Liver (tissue), 9 donors: ENCODE measurements around the gene CYB561A3. TPM values are rescaled to one million over a fixed set of nuclear protein-coding genes. Genes with fewer than 3 reads are reported as not detected.

ENCODE experiments used
- DNase-seq: peaks from one replicate; pipeline ENCODE4 v3.0.0-alpha.2; 2017; ENCODE audit warnings: low spot score
- H3K27ac ChIP-seq, 2 donors: one replicate each; pipeline ENCODE4 v1.7.0; 2013; ENCODE audit warnings: inconsistent platforms in 2 of 2, low read length in 2 of 2, control low read depth in 1 of 2, low read depth in 1 of 2, mild to moderate bottlenecking in 1 of 2
- H3K27me3 ChIP-seq, 4 donors: one replicate each; pipeline versions ENCODE4 v1.6.1 to v1.7.0; 2013; ENCODE audit warnings: low read length in 3 of 4, inconsistent platforms in 1 of 4, mild to moderate bottlenecking in 1 of 4, moderate library complexity in 1 of 4; ENCODE audit not compliant: control insufficient read depth in 4 of 4, insufficient read depth in 4 of 4
- H3K36me3 ChIP-seq, 4 donors: one replicate each; pipeline versions ENCODE4 v1.6.1 to v1.7.0; 2013; ENCODE audit warnings: low read length in 3 of 4, mild to moderate bottlenecking in 3 of 4, low read depth in 1 of 4, moderate library complexity in 1 of 4; ENCODE audit not compliant: control insufficient read depth in 4 of 4, insufficient read depth in 3 of 4
- H3K4me1 ChIP-seq, 4 donors: one replicate each; pipeline versions ENCODE4 v1.6.1 to v1.7.0; 2013; ENCODE audit warnings: low read length in 3 of 4, mild to moderate bottlenecking in 3 of 4, moderate library complexity in 1 of 4; ENCODE audit not compliant: control insufficient read depth in 4 of 4, insufficient read depth in 4 of 4
- H3K4me3 ChIP-seq, 3 donors: one replicate each; pipeline versions ENCODE4 v1.6.1 to v1.7.0; 2013; ENCODE audit warnings: low read length in 3 of 3, control low read depth in 1 of 3, low read depth in 1 of 3, mild to moderate bottlenecking in 1 of 3
- H3K9ac ChIP-seq, 2 donors: one replicate each; pipeline ENCODE4 v1.7.0; 2013; ENCODE audit warnings: low read length in 2 of 2, mild to moderate bottlenecking in 2 of 2, moderate library complexity in 2 of 2, control low read depth in 1 of 2, low read depth in 1 of 2
- H3K9me3 ChIP-seq, 4 donors: one replicate each; pipeline versions ENCODE4 v1.6.1 to v1.7.0; 2013; ENCODE audit warnings: low read length in 3 of 4; ENCODE audit not compliant: control insufficient read depth in 4 of 4
- FOXA2 ChIP-seq: IDR thresholded peaks from 2 replicates; pipeline ENCODE4 v1.6.1; 2016; ENCODE audit warnings: antibody characterized with exemption
- YY1 ChIP-seq: IDR thresholded peaks from 2 replicates; pipeline ENCODE4 v1.6.1; 2016; ENCODE audit warnings: antibody characterized with exemption, mild to moderate bottlenecking
- WGBS: extraction: QIAGEN DNeasy Blood & Tissue Kit; methylation state at CpG from one replicate; pipeline ENCODE4 v1.1.7; 2013; 5-methylcytosine and 5-hydroxymethylcytosine counted together
- polyA plus RNA-seq, 2 donors: library from polyadenylated mRNA; stranded (reverse) in 1 of 2; unstranded in 1 of 2; fragments of 200-250 nt in 1 of 2; fragments of >200 nt in 1 of 2; fragmentation: Nextera tagmentation in 1 of 2; extraction: Ambion mirVana in 1 of 2; gene quantifications; one replicate each; pipeline versions ENCODE4 v1.2.1 to v1.2.3, GENCODE V29; 2013 to 2015
- total RNA-seq, 2 donors: library from RNA; depleted of rRNA; stranded (reverse); fragments of >200 nt; gene quantifications; one replicate each; pipeline ENCODE4 v1.2.3, GENCODE V29; 2014
- TF ChIP-seq, protein P1 (sequence below): IDR thresholded peaks from 2 replicates; pipeline ENCODE4 v1.6.1; 2016; ENCODE audit warnings: antibody characterized with exemption
- donor health status: healthy.
- donor health status: healthy.
- donor health status: healthy.
- donor health status: healthy.
- donor health status: healthy.

Gene CYB561A3
- total and polyA plus RNA-seq, 4 donors = 20.2 to 36.5 (median 28.4) TPM

DNA sequence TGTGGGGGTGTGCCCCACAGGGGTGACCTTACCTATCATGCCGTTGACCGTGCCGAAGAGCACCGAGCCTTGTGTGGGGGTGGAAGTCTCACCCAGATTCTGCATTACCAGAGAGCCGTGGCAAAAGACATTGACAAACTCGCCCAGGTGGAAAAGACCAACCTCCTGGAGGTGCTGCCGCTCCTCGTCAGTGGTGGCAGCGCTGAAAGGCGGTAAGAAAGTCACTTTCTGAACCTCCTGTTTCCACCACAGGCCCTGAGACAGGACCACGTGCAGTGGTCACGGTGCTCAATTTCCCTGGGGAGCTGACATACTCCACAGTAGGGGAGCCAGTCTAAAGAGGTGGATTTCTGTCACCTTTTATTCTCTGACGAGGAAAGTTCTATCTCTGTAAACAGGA is 59.1 kb downstream of the CYB561A3 start:
- Histone ChIP-seq H3K36me3 (peaks cover 21 to 78% (median 62%) of the 10 kb centered on the region in 4 donors), H3K4me3 (no peak overlapping the region), H3K9ac (no peak overlapping the region), H3K9me3 (no peaks in the 10 kb centered on the region), H3K27me3 (no peaks in the 10 kb centered on the region), H3K27ac (no peak overlapping the region), H3K4me1 (peaks cover 0 to 15% (median 12%) of the 10 kb centered on the region in 4 donors)
- no peak for TF ChIP-seq YY1
- TF ChIP-seq FOXA2 = no peak
- TF ChIP-seq, protein P1, sequence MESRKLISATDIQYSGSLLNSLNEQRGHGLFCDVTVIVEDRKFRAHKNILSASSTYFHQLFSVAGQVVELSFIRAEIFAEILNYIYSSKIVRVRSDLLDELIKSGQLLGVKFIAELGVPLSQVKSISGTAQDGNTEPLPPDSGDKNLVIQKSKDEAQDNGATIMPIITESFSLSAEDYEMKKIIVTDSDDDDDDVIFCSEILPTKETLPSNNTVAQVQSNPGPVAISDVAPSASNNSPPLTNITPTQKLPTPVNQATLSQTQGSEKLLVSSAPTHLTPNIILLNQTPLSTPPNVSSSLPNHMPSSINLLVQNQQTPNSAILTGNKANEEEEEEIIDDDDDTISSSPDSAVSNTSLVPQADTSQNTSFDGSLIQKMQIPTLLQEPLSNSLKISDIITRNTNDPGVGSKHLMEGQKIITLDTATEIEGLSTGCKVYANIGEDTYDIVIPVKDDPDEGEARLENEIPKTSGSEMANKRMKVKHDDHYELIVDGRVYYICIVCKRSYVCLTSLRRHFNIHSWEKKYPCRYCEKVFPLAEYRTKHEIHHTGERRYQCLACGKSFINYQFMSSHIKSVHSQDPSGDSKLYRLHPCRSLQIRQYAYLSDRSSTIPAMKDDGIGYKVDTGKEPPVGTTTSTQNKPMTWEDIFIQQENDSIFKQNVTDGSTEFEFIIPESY = no peak
- WGBS = 95% methylated on average over 13 of the region's 13 CpGs
- DNase-seq = no peak

Other genes with a start within 250 kb of the CYB561A3 start
- 1 to 10 TPM; 5.4 to 6.1 TPM for gene VPS37C, start 200.5 kb downstream of the CYB561A3 start, total RNA-seq
- gene VPS37C, start 200.5 kb downstream of the CYB561A3 start, polyA plus RNA-seq = 1 to 10 TPM; 2.6 to 4.8 TPM
- under 1 TPM; 0.25 to 0.56 TPM for gene PGA3, start 158.4 kb downstream of the CYB561A3 start, total RNA-seq
- gene PGA3, start 158.4 kb downstream of the CYB561A3 start, polyA plus RNA-seq = under 1 TPM in 1 of 2 donors, not detected in 1; 0.54 TPM
- 1 to 10 TPM in 1 of 2 donors, under 1 TPM in 1; 0.33 to 4.5 TPM for gene PGA4, start 139.5 kb downstream of the CYB561A3 start, total RNA-seq
- gene PGA4, start 139.5 kb downstream of the CYB561A3 start, polyA plus RNA-seq = 1 to 10 TPM in 1 of 2 donors, not detected in 1; 1.8 TPM
- gene PGA5, start 120.7 kb downstream of the CYB561A3 start, total RNA-seq = 1 to 10 TPM in 1 of 2 donors, not detected in 1; 1.7 TPM
- under 1 TPM; 0.31 to 0.40 TPM for gene PGA5, start 120.7 kb downstream of the CYB561A3 start, polyA plus RNA-seq
- 1 to 10 TPM; 1.9 to 3.3 TPM for gene VWCE, start 66.6 kb downstream of the CYB561A3 start, total RNA-seq
- gene VWCE, start 66.6 kb downstream of the CYB561A3 start, polyA plus RNA-seq = 1 to 10 TPM; 2.2 to 6.0 TPM
- gene DDB1, start 28.8 kb downstream of the CYB561A3 start, total RNA-seq = 100 to 1,000 TPM; 108 to 146 TPM
- 10 to 100 TPM; 37.5 to 70.2 TPM for gene DDB1, start 28.8 kb downstream of the CYB561A3 start, polyA plus RNA-seq
- 10 to 100 TPM; 15.7 to 47.7 TPM for gene TKFC, start 28.7 kb downstream of the CYB561A3 start, total RNA-seq
- 100 to 1,000 TPM in 1 of 2 donors, 10 to 100 TPM in 1; 59.2 to 134 TPM for gene TKFC, start 28.7 kb downstream of the CYB561A3 start, polyA plus RNA-seq
- gene TMEM138, start 492 bp upstream of the CYB561A3 start, total RNA-seq = 10 to 100 TPM; 13.5 to 19.7 TPM
- gene TMEM138, start 492 bp upstream of the CYB561A3 start, polyA plus RNA-seq = 10 to 100 TPM; 28.8 to 39.6 TPM
- gene TMEM216, start 30.7 kb upstream of the CYB561A3 start, total RNA-seq = 1 to 10 TPM; 3.3 to 3.8 TPM
- 1 to 10 TPM; 2.3 to 4.0 TPM for gene TMEM216, start 30.7 kb upstream of the CYB561A3 start, polyA plus RNA-seq
- 10 to 100 TPM; 21.0 to 23.3 TPM for gene CPSF7, start 68.1 kb upstream of the CYB561A3 start, total RNA-seq
- gene CPSF7, start 68.1 kb upstream of the CYB561A3 start, polyA plus RNA-seq = 10 to 100 TPM; 12.5 to 23.7 TPM
- 10 to 100 TPM; 25.5 to 32.2 TPM for gene SDHAF2, start 68.2 kb upstream of the CYB561A3 start, total RNA-seq
- gene SDHAF2, start 68.2 kb upstream of the CYB561A3 start, polyA plus RNA-seq = 10 to 100 TPM; 28.1 to 46.9 TPM
- under 1 TPM in 1 of 2 donors, not detected in 1; 0.08 TPM for gene LRRC10B, start 146.9 kb upstream of the CYB561A3 start, total RNA-seq
- gene LRRC10B, start 146.9 kb upstream of the CYB561A3 start, polyA plus RNA-seq = under 1 TPM in 1 of 2 donors, not detected in 1; 0.03 TPM
- 100 to 1,000 TPM in 1 of 2 donors, 1 to 10 TPM in 1; 2.1 to 114 TPM for gene SYT7, start 219.2 kb upstream of the CYB561A3 start, total RNA-seq
- gene SYT7, start 219.2 kb upstream of the CYB561A3 start, polyA plus RNA-seq = 10 to 100 TPM; 15.2 to 46.4 TPM